ENCODE data around the gene IRX5.

IRX5 gene

DNA sequence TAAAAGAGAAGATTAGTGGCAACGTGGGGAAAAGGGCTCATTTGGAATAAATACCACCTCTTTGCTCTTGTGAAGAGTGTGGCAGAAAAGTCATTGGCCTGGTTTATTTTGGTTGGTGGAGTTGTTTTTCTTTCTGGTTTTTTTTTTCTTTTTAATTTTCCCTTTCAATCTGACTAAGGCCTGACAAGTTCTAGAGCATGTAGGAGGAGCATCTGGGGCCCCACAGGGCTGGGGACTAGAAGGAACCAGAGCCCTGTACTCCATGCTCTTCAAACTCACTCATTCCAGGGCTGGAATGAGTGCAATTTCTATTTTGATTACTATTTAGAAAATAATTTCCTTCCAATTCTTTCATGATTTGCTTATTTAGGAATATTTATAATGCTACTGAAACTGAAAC lies 13.3 kb downstream of the IRX5 start:
- DNase-seq (ENCODE audit: low read depth, low spot score) = no peak
- H3K27ac ChIP-seq = no peak overlapping the region

GRCh38 chr16:54945063-54945462 lies 14.4 kb downstream of the IRX5 start:
- DNase-seq (ENCODE audit: low read depth, low spot score) = no peak
- no peak overlapping the region for H3K27ac ChIP-seq

DNA sequence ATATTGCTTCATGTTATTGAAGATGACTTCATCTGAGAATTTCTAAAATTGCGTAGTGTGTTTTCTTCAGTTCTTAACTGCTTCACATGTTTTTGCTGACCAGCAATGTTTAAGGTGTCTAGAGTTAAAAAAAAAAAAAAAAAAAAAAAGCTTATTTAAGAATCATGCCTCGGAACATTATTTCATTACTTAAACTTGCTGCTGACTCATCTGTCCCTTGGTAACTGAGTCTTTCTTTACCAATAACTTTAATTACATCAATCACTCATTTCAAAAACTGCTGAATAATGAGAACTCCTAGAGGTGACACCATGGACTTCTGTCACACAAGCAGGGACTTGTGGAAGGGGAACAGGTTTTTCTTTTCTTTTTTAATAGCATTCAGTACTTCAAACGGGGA lies 16.2 kb downstream of the IRX5 start:
- H3K27ac ChIP-seq = no peak overlapping the region
- no peak for DNase-seq (ENCODE audit: low read depth, low spot score)

GRCh38 chr16:54947616-54948015 lies 17.0 kb downstream of the IRX5 start:
- no peak overlapping the region for H3K27ac ChIP-seq
- DNase-seq (ENCODE audit: low read depth, low spot score) = no peak

DNA sequence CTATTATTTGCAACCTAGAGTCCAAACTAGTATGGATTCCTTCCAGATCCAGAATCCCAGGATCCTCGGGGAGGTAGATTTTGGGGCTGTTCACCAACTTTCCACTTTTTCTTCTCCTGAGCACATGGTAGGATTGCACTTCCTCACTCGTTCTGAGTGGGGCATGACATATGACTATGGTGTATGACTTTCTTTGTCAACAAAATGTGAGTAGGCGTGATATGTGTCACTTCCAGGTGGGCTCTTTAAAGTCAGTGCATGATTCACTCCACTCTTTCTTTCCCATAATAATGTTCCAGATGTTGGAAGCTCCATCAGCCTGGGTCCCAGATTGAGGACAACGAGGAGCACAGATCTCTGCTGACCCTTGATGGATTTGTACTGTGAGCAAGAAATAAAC lies 21.5 kb downstream of the IRX5 start:
- no peak overlapping the region for H3K27ac ChIP-seq
- no peak for DNase-seq (ENCODE audit: low read depth, low spot score)

- H3K27ac ChIP-seq = no peak overlapping the region
- no peak for DNase-seq (ENCODE audit: low read depth, low spot score)
Measured at GRCh38 chr16:54953461-54953860, 22.8 kb downstream of the IRX5 start.

DNA sequence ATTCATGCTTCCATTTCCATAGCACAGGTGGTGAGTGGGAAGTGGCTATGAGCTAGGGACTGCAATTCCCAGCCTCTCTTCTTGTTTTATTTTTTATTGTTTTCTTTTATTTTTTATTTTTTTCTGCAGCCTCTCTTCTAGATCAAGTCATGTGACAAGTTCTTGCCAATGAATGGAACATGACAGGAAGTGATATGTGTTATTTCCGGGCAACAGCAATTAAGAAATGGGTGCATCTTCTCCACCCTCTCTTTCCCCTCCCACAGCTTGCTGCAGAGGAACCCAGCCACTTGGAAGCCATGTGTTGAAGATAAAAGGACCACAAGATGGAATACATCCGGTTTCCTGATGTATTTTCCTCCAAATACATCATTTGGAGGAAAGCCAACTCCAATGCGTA lies 23.6 kb downstream of the IRX5 start:
- H3K27ac ChIP-seq = no peak overlapping the region
- DNase-seq (ENCODE audit: low read depth, low spot score) = no peak

GRCh38 chr16:54955757-54956156 lies 25.1 kb downstream of the IRX5 start:
- DNase-seq (ENCODE audit: low read depth, low spot score) = no peak
- no peak overlapping the region for H3K27ac ChIP-seq

- H3K27ac ChIP-seq = no peak overlapping the region
- no peak for DNase-seq (ENCODE audit: low read depth, low spot score)
Measured at GRCh38 chr16:54957403-54958166, 26.9 kb downstream of the IRX5 start.

- no peak overlapping the region for H3K27ac ChIP-seq
- DNase-seq (ENCODE audit: low read depth, low spot score) = no peak
Measured at GRCh38 chr16:54962045-54962444, 31.4 kb downstream of the IRX5 start.

DNA sequence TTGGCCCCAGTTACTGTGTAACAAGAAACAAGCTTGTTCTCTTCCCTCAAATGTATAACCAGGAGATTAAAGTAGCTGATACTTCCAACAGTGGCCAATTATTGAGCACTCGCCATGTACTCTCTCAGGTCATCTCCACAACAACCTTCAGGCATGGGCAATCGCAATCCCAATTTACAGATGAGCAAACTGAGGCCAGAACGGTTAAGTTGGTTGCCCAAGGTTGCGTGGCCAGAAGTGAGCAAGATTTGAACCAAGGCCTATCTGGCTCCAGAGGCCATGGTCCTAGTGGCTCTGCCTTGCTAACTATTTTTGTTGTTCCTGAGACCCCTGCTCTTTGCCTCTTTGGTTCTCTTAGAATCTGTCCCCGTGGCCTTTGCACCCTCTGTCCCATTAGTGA lies 33.6 kb downstream of the IRX5 start:
- H3K27ac ChIP-seq = no peak overlapping the region
- DNase-seq (ENCODE audit: low read depth, low spot score) = no peak

DNA sequence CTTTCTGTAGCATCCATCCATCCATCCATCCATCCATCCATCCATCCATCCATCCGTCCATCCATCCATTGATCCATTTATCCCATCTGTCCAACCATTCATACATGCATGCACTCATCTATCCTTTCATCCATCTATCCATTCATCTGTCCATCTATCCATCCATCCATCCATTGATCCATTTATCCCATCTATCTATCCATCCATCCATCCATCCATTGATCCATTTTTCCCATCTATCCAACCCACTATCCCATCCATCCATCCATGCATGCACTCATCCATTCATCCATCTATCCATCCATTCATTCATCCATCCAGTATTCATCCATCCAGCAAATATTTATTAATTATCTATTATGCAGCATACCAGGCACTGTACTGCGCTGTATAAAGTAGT lies 34.8 kb downstream of the IRX5 start:
- DNase-seq (ENCODE audit: low read depth, low spot score) = no peak
- no peak overlapping the region for H3K27ac ChIP-seq

GRCh38 chr16:54968011-54968410 lies 37.3 kb downstream of the IRX5 start:
- H3K27ac ChIP-seq = no peak overlapping the region
- DNase-seq (ENCODE audit: low read depth, low spot score) = no peak

DNA sequence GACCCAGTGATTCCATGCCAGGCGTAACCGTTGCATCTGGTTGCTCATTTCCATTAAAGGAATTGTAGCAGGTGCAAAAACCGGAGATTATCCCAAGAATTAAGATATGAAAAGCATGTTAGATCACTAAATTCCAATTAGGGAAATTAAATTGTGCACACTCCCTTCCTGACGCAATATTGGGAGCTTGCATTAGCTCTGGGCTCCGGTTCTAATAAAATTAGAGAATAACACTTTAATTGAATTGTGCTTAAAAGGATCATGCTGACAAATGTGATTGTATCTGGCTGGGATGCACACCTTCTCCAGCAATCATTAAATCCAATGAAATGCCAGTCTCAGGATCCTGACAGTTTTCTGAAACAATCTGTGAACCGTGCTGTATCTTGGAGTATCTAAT lies 38.1 kb downstream of the IRX5 start:
- DNase-seq (ENCODE audit: low read depth, low spot score) = no peak
- no peak overlapping the region for H3K27ac ChIP-seq

DNA sequence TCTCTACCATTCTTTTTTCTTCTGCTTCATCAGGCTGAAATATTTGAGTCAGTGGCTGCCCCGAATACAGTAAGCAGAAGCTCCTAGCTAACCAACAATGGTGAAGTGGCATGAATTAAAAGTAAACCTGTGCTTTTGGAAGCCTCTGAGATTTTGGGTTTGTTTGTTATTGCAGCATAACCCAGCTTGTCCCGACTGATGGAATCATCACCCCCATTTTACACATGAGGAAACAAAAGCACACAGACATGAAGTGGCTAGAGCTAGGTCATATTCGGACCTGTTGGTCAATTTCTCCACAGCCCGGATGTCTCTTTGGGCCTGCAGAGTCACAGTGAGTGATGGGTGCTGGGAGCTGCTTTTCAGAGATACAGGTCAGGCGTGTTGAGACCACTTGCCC lies 39.4 kb downstream of the IRX5 start:
- H3K27ac ChIP-seq = no peak overlapping the region
- DNase-seq (ENCODE audit: low read depth, low spot score) = no peak

GRCh38 chr16:54974367-54974766 lies 43.7 kb downstream of the IRX5 start:
- H3K27ac ChIP-seq = no peak overlapping the region
- no peak for DNase-seq (ENCODE audit: low read depth, low spot score)

- H3K27ac ChIP-seq = no peak overlapping the region
- no peak for DNase-seq (ENCODE audit: low read depth, low spot score)
Measured at GRCh38 chr16:54976651-54977200, 46.1 kb downstream of the IRX5 start.

DNA sequence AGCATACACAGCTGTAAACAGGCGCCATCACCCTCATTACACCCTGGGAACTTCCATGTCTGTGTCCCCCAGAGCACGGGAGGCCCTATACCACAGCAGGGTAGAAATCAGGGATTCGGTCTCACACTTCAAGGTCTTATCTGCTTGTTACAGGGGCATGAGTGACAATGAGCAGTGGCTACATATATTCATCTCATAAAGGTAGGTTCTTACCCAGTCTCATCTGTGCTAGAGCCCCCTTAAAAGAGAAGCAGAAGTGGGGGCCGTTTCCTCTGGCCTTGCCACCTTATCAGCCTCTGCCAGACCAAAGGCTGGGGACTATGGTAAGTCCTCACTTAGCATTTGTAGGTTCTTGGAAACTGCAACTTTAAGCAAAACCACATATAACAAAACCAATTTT lies 46.5 kb downstream of the IRX5 start:
- no peak overlapping the region for H3K27ac ChIP-seq
- DNase-seq (ENCODE audit: low read depth, low spot score) = no peak

DNA sequence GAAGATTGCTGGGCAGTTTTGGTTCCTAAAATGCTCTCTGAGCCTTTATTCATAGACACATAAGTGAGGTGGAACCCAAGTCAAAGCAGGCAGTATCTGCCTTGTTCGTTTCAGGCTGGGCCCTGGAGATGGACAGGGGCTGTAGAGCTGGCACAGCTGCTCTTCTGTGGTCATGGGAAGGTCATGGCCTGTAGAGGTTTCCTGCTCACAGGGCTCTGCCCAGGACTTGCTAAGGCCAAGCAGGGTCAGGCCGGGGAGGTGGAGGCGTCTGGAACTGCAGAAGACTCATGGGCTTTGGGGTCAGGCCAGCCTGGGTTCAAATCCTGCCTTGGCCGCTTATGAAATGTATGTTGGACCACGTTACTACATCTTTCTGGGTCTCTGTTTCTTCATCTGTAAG lies 50.2 kb downstream of the IRX5 start:
- no peak for DNase-seq (ENCODE audit: low read depth, low spot score)
- no peak overlapping the region for H3K27ac ChIP-seq
